ENCODE measurements around the gene ANKFN1. TPM values are rescaled to one million over a fixed set of nuclear protein-coding genes. Genes with fewer than 3 reads are reported as not detected.

The ANKFN1 gene
- total and polyA plus RNA-seq, 7 donors = 0.01 to 0.28 (median 0.04) TPM; not detected in 3

GRCh38 chr17:56488800-56489199 lies 335.5 kb downstream of the ANKFN1 start:
- Histone ChIP-seq H3K27me3 (ENCODE audit: insufficient read depth in 3 of 3, low read length in 2 of 3) (no peaks in the 10 kb centered on the region), H3K4me1 (no peaks in the 10 kb centered on the region), H3K36me3 (ENCODE audit: insufficient read depth in 1 of 2, low read depth in 1 of 2) (no peaks in the 10 kb centered on the region), H3K4me3 (no peak overlapping the region), H3K27ac (no peak overlapping the region), H3K9me3 (no peaks in the 10 kb centered on the region)
- WGBS, 3 donors = 85 to 96% (median 87%) methylated on average over 2 of the region's 2 CpGs
- ATAC-seq = no peak
- TF ChIP-seq CTCF (IDR thresholded peaks at IDR 0.05) = no peak
- no peak for DNase-seq
- intact Hi-C loops (cut with DNase I) = no loop called here

- Histone ChIP-seq H3K27ac (no peak overlapping the region), H3K27me3 (ENCODE audit: insufficient read depth in 3 of 3, low read length in 2 of 3) (no peaks in the 10 kb centered on the region), H3K36me3 (ENCODE audit: insufficient read depth in 1 of 2, low read depth in 1 of 2) (no peaks in the 10 kb centered on the region), H3K4me1 (no peaks in the 10 kb centered on the region), H3K4me3 (no peak overlapping the region), H3K9me3 (no peaks in the 10 kb centered on the region)
- ATAC-seq (no peak), DNase-seq (no peak)
- no peak for TF ChIP-seq CTCF (IDR thresholded peaks at IDR 0.05)
- intact Hi-C loops (cut with DNase I) = no loop called here
- 89 to 91% (median 90%) methylated on average over 2 of the region's 2 CpGs for WGBS, 3 donors
Measured at GRCh38 chr17:56489980-56490379, 336.7 kb downstream of the ANKFN1 start.

- intact Hi-C loops (cut with DNase I) = loop anchor here in 1 of 2 donors (5.0 kb wide), 1 partner anchor 217 kb away; no protein-coding TSS in a partner anchor
- Histone ChIP-seq H3K9me3 (no peaks in the 10 kb centered on the region), H3K4me1 (no peaks in the 10 kb centered on the region), H3K27ac (no peak overlapping the region), H3K27me3 (ENCODE audit: insufficient read depth in 3 of 3, low read length in 2 of 3) (no peaks in the 10 kb centered on the region), H3K36me3 (ENCODE audit: insufficient read depth in 1 of 2, low read depth in 1 of 2) (no peaks in the 10 kb centered on the region), H3K4me3 (no peak overlapping the region)
- no peak for DNase-seq
- 81 to 89% (median 85%) methylated on average over 3 of the region's 3 CpGs for WGBS, 3 donors
- TF ChIP-seq CTCF (IDR thresholded peaks at IDR 0.05) = no peak
- no peak for ATAC-seq
Measured at GRCh38 chr17:56495556-56495955, 342.3 kb downstream of the ANKFN1 start.

GRCh38 chr17:56497132-56497531 lies 343.9 kb downstream of the ANKFN1 start:
- H3K27ac ChIP-seq = peak overlapping the region; percentile 71
- intact Hi-C loops (cut with DNase I) = loop anchor here in 1 of 2 donors (5.0 kb wide), 1 partner anchor 215 kb away; no protein-coding TSS in a partner anchor
- no peaks in the 10 kb centered on the region for H3K27me3 ChIP-seq (ENCODE audit: insufficient read depth in 3 of 3, low read length in 2 of 3)
- DNase-seq (no peak), ATAC-seq (peak; percentile 45 to 79 (median 54))
- no peaks in the 10 kb centered on the region for H3K9me3 ChIP-seq
- TF ChIP-seq CTCF (IDR thresholded peaks at IDR 0.05) = no peak
- 60 to 80% (median 76%) methylated on average over 2 of the region's 2 CpGs for WGBS, 3 donors
- peaks cover 6% of the 10 kb centered on the region for H3K4me1 ChIP-seq
- no peak overlapping the region for H3K4me3 ChIP-seq
- H3K36me3 ChIP-seq (ENCODE audit: insufficient read depth in 1 of 2, low read depth in 1 of 2) = no peaks in the 10 kb centered on the region

- intact Hi-C loops (cut with DNase I) = loop anchor here (2.0 to 10.0 kb wide), 6 partner anchors 92 to 277 kb away; partner anchors contain the start of gene NOG (in 2 of the 2)
- H3K36me3 ChIP-seq (ENCODE audit: insufficient read depth in 1 of 2, low read depth in 1 of 2) = no peaks in the 10 kb centered on the region
Measured at GRCh38 chr17:56499799-56500388, 346.6 kb downstream of the ANKFN1 start.

More at GRCh38 chr17:56499799-56500388, 346.6 kb downstream of the ANKFN1 start:
- TF ChIP-seq CTCF (IDR thresholded peaks at IDR 0.05) = peak; percentile 53
- H3K4me3 ChIP-seq = no peak overlapping the region
- no peaks in the 10 kb centered on the region for H3K9me3 ChIP-seq
- H3K27ac ChIP-seq = no peak overlapping the region
- 60 to 71% (median 66%) methylated on average over 1 of the region's 1 CpG for WGBS, 3 donors
- H3K27me3 ChIP-seq (ENCODE audit: insufficient read depth in 3 of 3, low read length in 2 of 3) = no peaks in the 10 kb centered on the region
- no peak for DNase-seq
- peaks cover 11% of the 10 kb centered on the region for H3K4me1 ChIP-seq
- ATAC-seq = peak in 2 of 4 donors; percentile 62 to 65
